Neural cell (in vitro differentiated cells): ENCODE results near the gene SLC6A6.

ENCODE experiments used
- POLR2AphosphoS5 ChIP-seq: IDR thresholded peaks from 2 replicates; pipeline ENCODE4 v1.6.1; 2012
- SMC3 ChIP-seq: fragments of 450-650 bp; conservative IDR thresholded peaks from 2 replicates; pipeline ENCODE4 v1.6.1; 2014; ENCODE audit warnings: antibody characterized with exemption, mild to moderate bottlenecking, moderate library complexity; ENCODE audit not compliant: poor library complexity
- TF ChIP-seq, protein P1 (sequence below): fragments of 450-650 bp; IDR thresholded peaks from 2 replicates; pipeline ENCODE4 v1.5.1; 2014; ENCODE audit warnings: antibody characterized with exemption, mild to moderate bottlenecking, moderate library complexity; ENCODE audit not compliant: poor library complexity, severe bottlenecking

DNA sequence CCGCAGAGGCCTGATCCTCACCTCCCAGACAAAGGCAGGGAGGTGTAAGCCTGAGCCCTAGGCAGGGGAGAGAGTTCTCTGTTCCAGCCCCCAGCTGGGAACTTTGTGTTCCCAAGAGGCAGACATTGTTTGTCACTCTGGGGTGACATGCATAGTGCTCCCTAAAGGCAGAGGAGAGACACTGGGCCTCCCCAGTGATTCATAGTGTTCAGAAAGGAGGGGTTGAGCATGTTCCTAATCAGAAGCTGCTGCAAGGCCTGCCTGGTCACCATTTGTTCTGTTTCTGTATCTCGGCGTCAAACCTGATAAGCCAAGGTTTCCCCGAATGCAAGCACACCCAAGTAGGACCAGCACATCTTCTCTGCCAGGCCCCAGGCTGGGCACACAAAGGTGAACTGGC lies 24.0 kb upstream of the SLC6A6 start:
- TF ChIP-seq SMC3 = no peak
- no peak for TF ChIP-seq POLR2AphosphoS5
- TF ChIP-seq, protein P1, sequence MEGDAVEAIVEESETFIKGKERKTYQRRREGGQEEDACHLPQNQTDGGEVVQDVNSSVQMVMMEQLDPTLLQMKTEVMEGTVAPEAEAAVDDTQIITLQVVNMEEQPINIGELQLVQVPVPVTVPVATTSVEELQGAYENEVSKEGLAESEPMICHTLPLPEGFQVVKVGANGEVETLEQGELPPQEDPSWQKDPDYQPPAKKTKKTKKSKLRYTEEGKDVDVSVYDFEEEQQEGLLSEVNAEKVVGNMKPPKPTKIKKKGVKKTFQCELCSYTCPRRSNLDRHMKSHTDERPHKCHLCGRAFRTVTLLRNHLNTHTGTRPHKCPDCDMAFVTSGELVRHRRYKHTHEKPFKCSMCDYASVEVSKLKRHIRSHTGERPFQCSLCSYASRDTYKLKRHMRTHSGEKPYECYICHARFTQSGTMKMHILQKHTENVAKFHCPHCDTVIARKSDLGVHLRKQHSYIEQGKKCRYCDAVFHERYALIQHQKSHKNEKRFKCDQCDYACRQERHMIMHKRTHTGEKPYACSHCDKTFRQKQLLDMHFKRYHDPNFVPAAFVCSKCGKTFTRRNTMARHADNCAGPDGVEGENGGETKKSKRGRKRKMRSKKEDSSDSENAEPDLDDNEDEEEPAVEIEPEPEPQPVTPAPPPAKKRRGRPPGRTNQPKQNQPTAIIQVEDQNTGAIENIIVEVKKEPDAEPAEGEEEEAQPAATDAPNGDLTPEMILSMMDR = no peak
